Keratinocyte (primary cell): ENCODE results near the gene SCUBE2. TPM values are rescaled to one million over a fixed set of nuclear protein-coding genes. Genes with fewer than 3 reads are reported as not detected.

Experiments
- DNase-seq: peaks from one replicate; pipeline ENCODE4 v3.0.0-alpha.2; 2011; ENCODE audit warnings: low read depth, missing footprints, low spot score
- FAIRE-seq: peaks from 2 replicates; lab custom pipeline; 2011; peaks lifted over from hg19 to GRCh38; lab: Jason Lieb, UNC
- H2AFZ ChIP-seq: 2 replicates; pipeline ENCODE4 v1.6.0; 2012; ENCODE audit warnings: low read length, control low read depth, inconsistent platforms; ENCODE audit not compliant: control insufficient read depth
- H3K27ac ChIP-seq: 2 replicates; pipeline ENCODE4 v1.5.1; 2011; ENCODE audit warnings: low read length; ENCODE audit not compliant: control insufficient read depth, insufficient read depth
- H3K27me3 ChIP-seq: 3 replicates; pipeline ENCODE4 v1.6.0; 2011; ENCODE audit warnings: low read length; ENCODE audit not compliant: control insufficient read depth, insufficient read depth; ENCODE audit errors: extremely low read depth
- H3K36me3 ChIP-seq, 2 experiments: 2 replicates in 1 of 2; 3 replicates in 1 of 2; pipeline ENCODE4 v1.5.1; 2011; ENCODE audit warnings: low read length in 2 of 2, mild to moderate bottlenecking in 1 of 2; ENCODE audit not compliant: control insufficient read depth in 2 of 2, insufficient read depth in 2 of 2; ENCODE audit errors: extremely low read depth in 1 of 2
- H3K4me1 ChIP-seq: 3 replicates; pipeline ENCODE4 v1.5.1; 2011; ENCODE audit warnings: low read length; ENCODE audit not compliant: control insufficient read depth, insufficient read depth; ENCODE audit errors: extremely low read depth
- H3K4me2 ChIP-seq: 3 replicates; pipeline ENCODE4 v1.6.0; 2011; ENCODE audit warnings: low read depth, low read length; ENCODE audit not compliant: control insufficient read depth, insufficient read depth; ENCODE audit errors: extremely low read depth
- H3K4me3 ChIP-seq, 3 experiments: fragments of 200-600 bp in 1 of 3; sonication (generic) in 1 of 3; 2 replicates in 2 of 3; 3 replicates in 1 of 3; pipeline ENCODE4 v1.5.1; 2011 to 2016; ENCODE audit warnings: low read length in 3 of 3, mild to moderate bottlenecking in 3 of 3, control low read depth in 2 of 3, inconsistent platforms in 1 of 3, low read depth in 1 of 3, mixed read lengths in 1 of 3, mixed run types in 1 of 3, moderate library complexity in 1 of 3; ENCODE audit not compliant: control insufficient read depth in 2 of 3, insufficient read depth in 2 of 3; ENCODE audit errors: extremely low read depth in 1 of 3
- H3K79me2 ChIP-seq: 2 replicates; pipeline ENCODE4 v1.6.0; 2012; ENCODE audit warnings: low read length; ENCODE audit not compliant: control insufficient read depth, insufficient read depth
- H3K9ac ChIP-seq: 3 replicates; pipeline ENCODE4 v1.6.0; 2011; ENCODE audit warnings: low read length; ENCODE audit not compliant: control insufficient read depth, insufficient read depth; ENCODE audit errors: extremely low read depth
- H3K9me1 ChIP-seq: 3 replicates; pipeline ENCODE4 v1.6.0; 2011; ENCODE audit warnings: low read length; ENCODE audit not compliant: control insufficient read depth, insufficient read depth; ENCODE audit errors: extremely low read depth
- H3K9me3 ChIP-seq: 2 replicates; pipeline ENCODE4 v1.5.1; 2012; ENCODE audit warnings: low read depth, low read length; ENCODE audit not compliant: control insufficient read depth
- H4K20me1 ChIP-seq: 3 replicates; pipeline ENCODE4 v1.6.0; 2011; ENCODE audit warnings: low read length; ENCODE audit not compliant: control insufficient read depth, insufficient read depth; ENCODE audit errors: extremely low read depth
- EZH2 ChIP-seq: IDR thresholded peaks from one replicate; pipeline ENCODE4 v1.6.1; 2012; ENCODE audit warnings: inconsistent platforms, mild to moderate bottlenecking, low read length, moderate library complexity
- dilution Hi-C: fragments of 300-500 bp; cut with MboI; formaldehyde crosslinking; loops from one replicate; pipeline ENCODE4 v1.7.0; 2020; ENCODE audit warnings: low sequenced_read_pairs; ENCODE audit not compliant: extremely low pct_ligation_motif_present
- polyA plus RNA-seq, 5 experiments: library from polyadenylated mRNA; depleted of rRNA in 3 of 5; stranded (reverse) in 3 of 5; stranded (forward) in 1 of 5; unstranded in 1 of 5; fragments of >200 nt; gene quantifications; 1 replicate in 1 of 5; 2 replicates in 3 of 5; 3 replicates in 1 of 5; pipeline versions ENCODE4 v1.2.1 to v1.2.3, GENCODE V29; 2011 to 2012; ENCODE audit warnings: missing spikeins in 2 of 5, low read depth in 1 of 5, low replicate concordance in 1 of 5
- TF ChIP-seq, protein P1 (sequence below), 3 experiments: IDR thresholded peaks in 1 of 3; conservative IDR thresholded peaks in 1 of 3; optimal IDR thresholded peaks in 1 of 3; 2 replicates in 2 of 3; 3 replicates in 1 of 3; pipeline versions ENCODE3 to v1.5.1; 2011; ENCODE audit warnings: low read length in 3 of 3, mild to moderate bottlenecking in 3 of 3, moderate library complexity in 2 of 3, control low read depth in 1 of 3, inconsistent platforms in 1 of 3; ENCODE audit not compliant: insufficient read depth in 2 of 3; ENCODE audit errors: extremely low read depth in 1 of 3

SCUBE2 gene
- polyA plus RNA-seq, 1 donor (not counting 4 experiments of a cell fraction or from before 2014, with no cell fraction given): 1.5 TPM

DNA sequence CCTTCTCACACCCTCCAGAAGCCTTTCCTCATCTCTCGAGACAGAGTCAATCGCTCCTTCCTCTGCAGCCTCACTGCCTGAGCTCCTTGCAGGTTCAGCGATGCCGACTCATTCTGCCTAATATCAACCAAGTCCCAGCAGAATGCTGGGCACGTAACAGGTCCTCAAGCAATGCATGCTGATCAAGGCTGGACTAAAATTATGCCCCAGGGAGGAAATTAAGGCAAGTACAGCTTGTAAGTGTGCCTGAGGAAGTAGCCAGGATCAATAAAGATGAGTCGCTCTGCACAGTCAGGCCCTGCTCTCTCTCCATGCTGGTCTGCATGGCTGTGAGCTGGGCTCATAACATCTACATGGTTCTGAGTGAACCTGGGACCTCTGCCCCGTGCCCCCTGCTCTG is 62.0 kb downstream of the SCUBE2 start:
- no peak overlapping the region for H3K27ac ChIP-seq
- no peaks in the 10 kb centered on the region for H3K79me2 ChIP-seq
- H3K36me3 ChIP-seq: no peaks in the 10 kb centered on the region
- no peak for TF ChIP-seq EZH2
- TF ChIP-seq, protein P1, sequence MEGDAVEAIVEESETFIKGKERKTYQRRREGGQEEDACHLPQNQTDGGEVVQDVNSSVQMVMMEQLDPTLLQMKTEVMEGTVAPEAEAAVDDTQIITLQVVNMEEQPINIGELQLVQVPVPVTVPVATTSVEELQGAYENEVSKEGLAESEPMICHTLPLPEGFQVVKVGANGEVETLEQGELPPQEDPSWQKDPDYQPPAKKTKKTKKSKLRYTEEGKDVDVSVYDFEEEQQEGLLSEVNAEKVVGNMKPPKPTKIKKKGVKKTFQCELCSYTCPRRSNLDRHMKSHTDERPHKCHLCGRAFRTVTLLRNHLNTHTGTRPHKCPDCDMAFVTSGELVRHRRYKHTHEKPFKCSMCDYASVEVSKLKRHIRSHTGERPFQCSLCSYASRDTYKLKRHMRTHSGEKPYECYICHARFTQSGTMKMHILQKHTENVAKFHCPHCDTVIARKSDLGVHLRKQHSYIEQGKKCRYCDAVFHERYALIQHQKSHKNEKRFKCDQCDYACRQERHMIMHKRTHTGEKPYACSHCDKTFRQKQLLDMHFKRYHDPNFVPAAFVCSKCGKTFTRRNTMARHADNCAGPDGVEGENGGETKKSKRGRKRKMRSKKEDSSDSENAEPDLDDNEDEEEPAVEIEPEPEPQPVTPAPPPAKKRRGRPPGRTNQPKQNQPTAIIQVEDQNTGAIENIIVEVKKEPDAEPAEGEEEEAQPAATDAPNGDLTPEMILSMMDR (optimal IDR thresholded peaks at IDR 0.05 in 1 of 3, IDR thresholded peaks at IDR 0.05 in 1 of 3, conservative IDR thresholded peaks at IDR 0.05 in 1 of 3; ENCODE audit: extremely low read depth in 1 of 3, insufficient read depth in 2 of 3, low read length in 3 of 3): no peak
- dilution Hi-C loops: no loop called here
- no peak overlapping the region for H3K9ac ChIP-seq
- no peaks in the 10 kb centered on the region for H3K9me3 ChIP-seq
- H3K4me1 ChIP-seq: no peaks in the 10 kb centered on the region
- DNase-seq (no peak), FAIRE-seq (no peak)
- H3K4me2 ChIP-seq: no peak overlapping the region
- H3K4me3 ChIP-seq: no peak overlapping the region
- H3K27me3 ChIP-seq: no peaks in the 10 kb centered on the region
- no peak overlapping the region for H2AFZ ChIP-seq
- H3K9me1 ChIP-seq: no peaks in the 10 kb centered on the region
- H4K20me1 ChIP-seq: no peaks in the 10 kb centered on the region

DNA sequence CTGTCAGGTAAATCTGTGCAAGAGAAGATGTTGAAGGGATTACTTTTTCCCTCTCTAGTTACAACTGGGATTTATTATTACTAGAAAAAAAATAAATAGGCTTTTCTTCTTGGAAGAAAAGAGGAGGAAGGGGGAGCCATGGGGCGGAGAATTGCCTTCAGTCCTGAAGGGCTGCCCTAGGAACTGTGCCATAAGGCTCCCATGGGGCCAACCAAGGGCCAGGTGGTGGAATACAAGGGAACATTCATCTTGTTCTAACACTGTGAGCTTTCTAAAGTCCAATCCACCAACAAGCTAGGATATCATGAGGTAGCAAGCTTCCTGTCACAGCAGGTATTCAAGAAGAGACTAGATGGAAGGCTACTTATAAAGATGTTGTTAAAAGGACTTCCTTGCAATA is 62.8 kb downstream of the SCUBE2 start:
- Histone ChIP-seq H3K9ac (no peak overlapping the region), H3K4me3 (no peak overlapping the region), H3K4me1 (no peaks in the 10 kb centered on the region), H3K79me2 (no peaks in the 10 kb centered on the region), H4K20me1 (no peaks in the 10 kb centered on the region), H3K9me1 (no peaks in the 10 kb centered on the region), H3K9me3 (no peaks in the 10 kb centered on the region), H3K27me3 (no peaks in the 10 kb centered on the region), H3K4me2 (no peak overlapping the region), H2AFZ (no peak overlapping the region), H3K36me3 (no peaks in the 10 kb centered on the region), H3K27ac (no peak overlapping the region)
- dilution Hi-C loops: no loop called here
- FAIRE-seq (no peak), DNase-seq (no peak)
- TF ChIP-seq, protein P1 (optimal IDR thresholded peaks at IDR 0.05 in 1 of 3, IDR thresholded peaks at IDR 0.05 in 1 of 3, conservative IDR thresholded peaks at IDR 0.05 in 1 of 3; ENCODE audit: extremely low read depth in 1 of 3, insufficient read depth in 2 of 3, low read length in 3 of 3): no peak
- TF ChIP-seq EZH2: no peak
